Smooth muscle cell (in vitro differentiated cells): ENCODE measurements around the gene LPO. TPM values are rescaled to one million over a fixed set of nuclear protein-coding genes. Genes with fewer than 3 reads are reported as not detected.

ENCODE experiments used
- DNase-seq: peaks from one replicate; lab custom pipeline; 2025; ENCODE audit not compliant: unreplicated experiment; lab: John Stamatoyannopoulos, UW
- H2AFZ ChIP-seq: fragments of 200-600 bp; sonication (generic); 2 replicates; pipeline ENCODE4 v1.6.0; 2016; ENCODE audit warnings: antibody characterized with exemption, low read depth, mild to moderate bottlenecking
- H3F3A ChIP-seq: fragments of 200-600 bp; sonication (generic); 2 replicates; pipeline ENCODE4 v1.6.0; 2017; ENCODE audit warnings: antibody characterized with exemption, low read depth
- H3K27ac ChIP-seq: fragments of 200-600 bp; sonication (generic); 2 replicates; pipeline ENCODE4 v1.5.1; 2016; ENCODE audit warnings: low read depth, mild to moderate bottlenecking
- H3K27me3 ChIP-seq: fragments of 200-600 bp; sonication (generic); 2 replicates; pipeline ENCODE4 v1.6.1; 2016; ENCODE audit warnings: low read depth, mild to moderate bottlenecking
- H3K36me3 ChIP-seq: fragments of 200-600 bp; sonication (generic); 2 replicates; pipeline ENCODE4 v1.5.1; 2016; ENCODE audit warnings: low read depth
- H3K4me1 ChIP-seq: fragments of 200-600 bp; sonication (generic); 2 replicates; pipeline ENCODE4 v1.5.1; 2016; ENCODE audit warnings: low read depth
- H3K4me2 ChIP-seq: fragments of 200-600 bp; sonication (generic); 2 replicates; pipeline ENCODE4 v1.6.0; 2016; ENCODE audit warnings: mild to moderate bottlenecking
- H3K4me3 ChIP-seq: fragments of 200-600 bp; sonication (generic); 2 replicates; pipeline ENCODE4 v1.5.1; 2016; ENCODE audit warnings: mild to moderate bottlenecking
- H3K79me2 ChIP-seq: fragments of 200-600 bp; sonication (generic); 2 replicates; pipeline ENCODE4 v1.6.0; 2016; ENCODE audit warnings: low read depth, mild to moderate bottlenecking
- H3K9ac ChIP-seq: fragments of 200-600 bp; sonication (generic); 2 replicates; pipeline ENCODE4 v1.6.0; 2016; ENCODE audit warnings: low read depth
- H3K9me3 ChIP-seq: fragments of 200-600 bp; sonication (generic); replicated peaks from 2 replicates; pipeline ENCODE4 v1.5.1; 2016; ENCODE audit warnings: low read depth
- H4K20me1 ChIP-seq: fragments of 200-600 bp; sonication (generic); 2 replicates; pipeline ENCODE4 v1.6.0; 2016; ENCODE audit warnings: low read depth
- CTCF ChIP-seq: fragments of 200-600 bp; sonication (generic); IDR thresholded peaks from 2 replicates; pipeline ENCODE4 v1.5.1; 2017; ENCODE audit warnings: borderline replicate concordance, mild to moderate bottlenecking, antibody characterized with exemption; ENCODE audit not compliant: insufficient read depth, poor library complexity, severe bottlenecking
- WGBS: methylation state at CpG from one replicate; pipeline ENCODE4 v1.1.7; 2016; ENCODE audit warnings: low lambda C conversion rate; 5-methylcytosine and 5-hydroxymethylcytosine counted together
- polyA plus RNA-seq: library from polyadenylated mRNA; unstranded; fragments of >200 nt; fragmentation: Nextera tagmentation; extraction: Ambion mirVana; gene quantifications from 2 replicates; pipeline ENCODE4 v1.2.1, GENCODE V29; 2016
- total RNA-seq: library from RNA; depleted of rRNA; stranded (reverse); fragments of >200 nt; gene quantifications from 2 replicates; pipeline ENCODE4 v1.2.3, GENCODE V29; 2014

The LPO gene
- total and polyA plus RNA-seq, 2 experiments from 2014 or later = 3.3 to 4.1 TPM

DNA sequence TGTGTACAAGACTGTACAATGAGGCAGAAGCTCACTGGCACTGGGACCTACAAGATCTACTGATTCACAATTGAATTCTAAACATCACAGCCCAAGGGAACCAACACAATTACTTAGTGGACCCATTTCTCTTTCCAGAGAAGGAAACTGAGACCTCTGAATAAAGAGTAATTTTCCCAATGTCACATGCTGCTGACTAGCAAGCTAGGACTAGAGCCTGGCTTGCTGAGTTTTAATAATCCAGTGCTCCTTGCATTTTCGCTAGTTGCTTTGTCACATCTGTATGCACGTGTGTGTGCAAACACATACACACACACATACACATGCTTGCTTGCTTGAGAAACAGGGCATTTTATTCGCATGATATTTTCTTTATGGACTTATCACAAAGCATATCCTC lies 3.9 kb upstream of the LPO start:
- DNase-seq = no peak
- Histone ChIP-seq H3K9ac (no peak overlapping the region), H2AFZ (no peak overlapping the region), H3K27ac (no peak overlapping the region), H3K4me1 (peaks cover 6% of the 10 kb centered on the region), H3K9me3 (no peaks in the 10 kb centered on the region), H3K4me3 (no peak overlapping the region), H4K20me1 (no peaks in the 10 kb centered on the region), H3F3A (peaks cover 7% of the 10 kb centered on the region), H3K79me2 (no peaks in the 10 kb centered on the region), H3K27me3 (peaks cover 7% of the 10 kb centered on the region), H3K4me2 (no peak overlapping the region), H3K36me3 (no peaks in the 10 kb centered on the region)
- WGBS = 94% methylated on average over 3 of the region's 3 CpGs
- TF ChIP-seq CTCF = no peak

GRCh38 chr17:58235821-58236220 lies 2.6 kb upstream of the LPO start:
- Histone ChIP-seq H2AFZ (no peak overlapping the region), H3K4me2 (no peak overlapping the region), H3K9ac (no peak overlapping the region), H3K4me1 (peaks cover 6% of the 10 kb centered on the region), H3K9me3 (no peaks in the 10 kb centered on the region), H4K20me1 (no peaks in the 10 kb centered on the region), H3K36me3 (no peaks in the 10 kb centered on the region), H3F3A (peaks cover 6% of the 10 kb centered on the region), H3K27me3 (peaks cover 17% of the 10 kb centered on the region), H3K79me2 (no peaks in the 10 kb centered on the region), H3K4me3 (no peak overlapping the region), H3K27ac (no peak overlapping the region)
- 88% methylated on average over 1 of the region's 1 CpG for WGBS
- no peak for TF ChIP-seq CTCF
- no peak for DNase-seq

DNA sequence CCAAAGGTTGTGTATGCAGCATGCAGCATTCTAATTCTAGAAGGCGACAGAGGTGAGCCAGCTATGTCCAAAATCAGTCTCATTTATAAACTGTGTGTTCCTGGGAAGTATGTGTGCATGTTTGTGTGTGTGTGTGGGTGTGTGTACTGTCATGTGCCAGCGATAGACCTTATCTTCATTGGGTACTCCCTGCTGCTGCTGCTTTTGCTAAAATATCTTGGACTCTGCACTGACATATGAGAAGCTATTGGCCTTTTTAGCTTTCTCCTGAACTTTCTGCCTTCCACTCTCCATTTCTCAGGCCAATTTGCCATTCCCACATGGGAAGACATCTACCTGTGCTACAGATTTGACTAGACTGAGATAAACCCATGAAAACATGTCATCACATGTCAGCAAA lies 2.0 kb upstream of the LPO start:
- TF ChIP-seq CTCF = no peak
- no peak overlapping the region for H3K4me2 ChIP-seq
- peaks cover 21% of the 10 kb centered on the region for H3K27me3 ChIP-seq
- no peaks in the 10 kb centered on the region for H3K36me3 ChIP-seq
- WGBS = 65% methylated on average over 2 of the region's 2 CpGs
- no peak overlapping the region for H3K4me3 ChIP-seq
- no peak for DNase-seq
- no peaks in the 10 kb centered on the region for H3K9me3 ChIP-seq
- no peak overlapping the region for H3K9ac ChIP-seq
- no peak overlapping the region for H3K27ac ChIP-seq
- no peaks in the 10 kb centered on the region for H3K79me2 ChIP-seq
- H3F3A ChIP-seq = no peaks in the 10 kb centered on the region
- no peaks in the 10 kb centered on the region for H4K20me1 ChIP-seq
- H3K4me1 ChIP-seq = peaks cover 6% of the 10 kb centered on the region
- no peak overlapping the region for H2AFZ ChIP-seq

- Histone ChIP-seq H3K27me3 (peaks cover 39% of the 10 kb centered on the region), H3K4me3 (no peak overlapping the region), H3K9ac (no peak overlapping the region), H3K36me3 (no peaks in the 10 kb centered on the region), H2AFZ (no peak overlapping the region), H3K79me2 (no peaks in the 10 kb centered on the region), H3K9me3 (no peaks in the 10 kb centered on the region), H3K4me2 (no peak overlapping the region), H3F3A (no peaks in the 10 kb centered on the region), H3K4me1 (peaks cover 5% of the 10 kb centered on the region), H3K27ac (no peak overlapping the region), H4K20me1 (no peaks in the 10 kb centered on the region)
- no peak for DNase-seq
- WGBS = 82% methylated on average over 1 of the region's 1 CpG
- TF ChIP-seq CTCF = no peak
Observed at GRCh38 chr17:58239987-58240386, 1.6 kb downstream of the LPO start.
